SK-N-SH (cell line): Measurements from ENCODE around the gene CTPS1. TPM values are rescaled to one million over a fixed set of nuclear protein-coding genes. Genes with fewer than 3 reads are reported as not detected.

Experiments
- CTCF ChIA-PET: fragments of 300-600, 350-600 bp; formaldehyde crosslinking; extraction: SDS; loops from one replicate; lab custom pipeline; 2021; lab: Yijun Ruan, JAX
- POLR2A ChIA-PET: fragments of 350-600 bp; sonication (Branson Sonifier 250); formaldehyde crosslinking; extraction: SDS; loops from one replicate; lab custom pipeline; 2020; ENCODE audit warnings: antibody characterized with exemption, inconsistent platforms; lab: Yijun Ruan, JAX
- DNase-seq: peaks from one replicate; pipeline ENCODE4 v3.0.0; 2012
- H2AFZ ChIP-seq: fragments of 200-600 bp; sonication (generic); 2 replicates; pipeline ENCODE4 v1.8.1; 2016; ENCODE audit warnings: antibody characterized with exemption, mild to moderate bottlenecking, low read depth
- H3F3A ChIP-seq: fragments of 200-600 bp; sonication (generic); replicated peaks from 2 replicates; pipeline ENCODE3; 2016; ENCODE audit warnings: antibody characterized with exemption, mild to moderate bottlenecking; ENCODE audit not compliant: insufficient read depth
- H3K27ac ChIP-seq, 2 experiments: fragments of 200-500 bp in 1 of 2; fragments of 200-600 bp in 1 of 2; sonication (Bioruptor generic) in 1 of 2; sonication (generic), shearing (Covaris generic) in 1 of 2; 2 replicates each; pipeline versions ENCODE4 v1.5.1 to v1.6.1; 2014 to 2016; ENCODE audit warnings: low read depth in 2 of 2, inconsistent platforms in 1 of 2, low read length in 1 of 2, mild to moderate bottlenecking in 1 of 2, mixed read lengths in 1 of 2
- H3K27me3 ChIP-seq: fragments of 200-600 bp; sonication (generic), shearing (Covaris generic); 2 replicates; pipeline ENCODE4 v1.6.1; 2016; ENCODE audit warnings: mixed run types; ENCODE audit not compliant: insufficient read depth
- H3K36me3 ChIP-seq, 2 experiments: fragments of 200-500 bp in 1 of 2; fragments of 200-600 bp in 1 of 2; sonication (Bioruptor generic) in 1 of 2; sonication (generic) in 1 of 2; replicated peaks in 1 of 2; 2 replicates each; pipeline versions ENCODE3 to v1.5.1; 2014 to 2016; ENCODE audit warnings: low read length in 1 of 2, mild to moderate bottlenecking in 1 of 2; ENCODE audit not compliant: insufficient read depth in 2 of 2, control insufficient read depth in 1 of 2
- H3K4me1 ChIP-seq, 2 experiments: fragments of 200-500 bp in 1 of 2; fragments of 200-600 bp in 1 of 2; sonication (Bioruptor generic) in 1 of 2; sonication (generic), shearing (Covaris generic) in 1 of 2; 2 replicates each; pipeline versions ENCODE4 v1.5.1 to v1.6.1; 2014 to 2016; ENCODE audit warnings: low read depth in 1 of 2, low read length in 1 of 2, mixed run types in 1 of 2; ENCODE audit not compliant: insufficient read depth in 2 of 2, control insufficient read depth in 1 of 2
- H3K4me2 ChIP-seq: fragments of 200-600 bp; sonication (generic), shearing (Covaris generic); 2 replicates; pipeline ENCODE4 v1.6.1; 2017; ENCODE audit warnings: mixed run types
- H3K4me3 ChIP-seq, 2 experiments: fragments of 200-500 bp in 1 of 2; fragments of 200-600 bp in 1 of 2; sonication (Bioruptor generic) in 1 of 2; sonication (generic), shearing (Covaris generic) in 1 of 2; 2 replicates each; pipeline versions ENCODE4 v1.5.1 to v1.8.1; 2014 to 2016; ENCODE audit warnings: low read depth in 2 of 2, inconsistent platforms in 1 of 2, low read length in 1 of 2, mild to moderate bottlenecking in 1 of 2, mixed read lengths in 1 of 2, moderate library complexity in 1 of 2
- H3K79me2 ChIP-seq: fragments of 200-600 bp; sonication (generic); 2 replicates; pipeline ENCODE4 v1.8.1; 2017; ENCODE audit warnings: mild to moderate bottlenecking; ENCODE audit not compliant: insufficient read depth
- H3K9ac ChIP-seq: fragments of 200-600 bp; sonication (generic); 2 replicates; pipeline ENCODE4 v1.6.1; 2017; ENCODE audit warnings: mixed run types
- H3K9me2 ChIP-seq: fragments of 200-600 bp; sonication (generic); 2 replicates; pipeline ENCODE4 v1.6.1; 2017; ENCODE audit warnings: mixed run types
- H3K9me3 ChIP-seq: fragments of 200-600 bp; sonication (generic); 2 replicates; pipeline ENCODE4 v1.6.1; 2017; ENCODE audit warnings: mixed run types, mild to moderate bottlenecking, moderate library complexity
- H4K20me1 ChIP-seq: fragments of 200-600 bp; sonication (generic); 2 replicates; pipeline ENCODE4 v1.6.1; 2017; ENCODE audit warnings: mild to moderate bottlenecking, mixed run types; ENCODE audit not compliant: insufficient read depth
- ELF1 ChIP-seq: IDR thresholded peaks from 2 replicates; pipeline ENCODE4 v1.4.0; 2012
- EP300 ChIP-seq, 2 experiments: IDR thresholded peaks; 2 replicates each; pipeline versions ENCODE4 v1.4.0 to v1.6.1; 2012; ENCODE audit warnings: borderline replicate concordance in 1 of 2, low read depth in 1 of 2, low read length in 1 of 2
- FOSL2 ChIP-seq: IDR thresholded peaks from 2 replicates; pipeline ENCODE4 v1.4.0; 2012; ENCODE audit warnings: low read depth, mild to moderate bottlenecking, moderate library complexity, borderline replicate concordance
- FOXM1 ChIP-seq: IDR thresholded peaks from 2 replicates; pipeline ENCODE4 v1.4.0; 2012; ENCODE audit warnings: low read depth, mild to moderate bottlenecking
- MEF2A ChIP-seq: IDR thresholded peaks from 2 replicates; pipeline ENCODE4 v1.4.0; 2012; ENCODE audit warnings: low read depth, borderline replicate concordance
- MXI1 ChIP-seq: IDR thresholded peaks from 2 replicates; pipeline ENCODE4 v1.6.1; 2012; ENCODE audit warnings: mild to moderate bottlenecking, low read depth, low read length, improper control_type of control experiment
- NFIC ChIP-seq: IDR thresholded peaks from 2 replicates; pipeline ENCODE4 v1.4.0; 2012; ENCODE audit warnings: borderline replicate concordance
- PBX3 ChIP-seq: IDR thresholded peaks from 2 replicates; pipeline ENCODE4; 2012
- POLR2AphosphoS5 ChIP-seq: IDR thresholded peaks from 2 replicates; pipeline ENCODE4 v1.6.1; 2012; ENCODE audit warnings: low read depth, low read length
- REST ChIP-seq: IDR thresholded peaks from 2 replicates; pipeline ENCODE4 v1.6.1; 2012; ENCODE audit warnings: mild to moderate bottlenecking, low read depth, low read length, moderate library complexity
- RFX5 ChIP-seq: IDR thresholded peaks from 2 replicates; pipeline ENCODE4 v1.6.1; 2012; ENCODE audit warnings: mild to moderate bottlenecking, improper control_type of control experiment, low read length
- RXRA ChIP-seq: IDR thresholded peaks from 2 replicates; pipeline ENCODE4 v1.4.0; 2012; ENCODE audit warnings: low read depth, mild to moderate bottlenecking, borderline replicate concordance
- TAF1 ChIP-seq: IDR thresholded peaks from 2 replicates; pipeline ENCODE4 v1.6.1; 2012; ENCODE audit warnings: low read depth, mild to moderate bottlenecking, low read length, moderate library complexity, borderline replicate concordance
- TCF12 ChIP-seq: IDR thresholded peaks from 2 replicates; pipeline ENCODE4 v1.4.0; 2012
- USF1 ChIP-seq: IDR thresholded peaks from 2 replicates; pipeline ENCODE4 v1.4.0; 2012; ENCODE audit warnings: low read depth, borderline replicate concordance
- USF2 ChIP-seq: fragments of 150-350 bp; IDR thresholded peaks from 2 replicates; pipeline ENCODE4 v1.6.1; 2017; ENCODE audit warnings: antibody characterized with exemption, low read length, low read depth, borderline replicate concordance
- WGBS: methylation state at CpG from one replicate; pipeline ENCODE4 v1.1.6; 2017; ENCODE audit warnings: low lambda C conversion rate; 5-methylcytosine and 5-hydroxymethylcytosine counted together
- polyA plus RNA-seq, 3 experiments: library from polyadenylated mRNA; depleted of rRNA; stranded (reverse); fragments of >200 nt; gene quantifications; 2 replicates each; pipeline ENCODE4 v1.2.3, GENCODE V29; 2012
- TF ChIP-seq, protein P1 (sequence below): IDR thresholded peaks from 2 replicates; pipeline ENCODE4 v1.4.0; 2012; ENCODE audit warnings: low read depth, borderline replicate concordance
- TF ChIP-seq, protein P2 (sequence below): fragments of 200-600 bp; sonication (generic); IDR thresholded peaks from 2 replicates; pipeline ENCODE4 v1.6.1; 2017; ENCODE audit warnings: antibody characterized with exemption, mild to moderate bottlenecking, moderate library complexity

CTPS1 gene
- polyA plus RNA-seq, 1 of the 3 experiments (the other 2 are of a cell fraction): 34.5 TPM

DNA sequence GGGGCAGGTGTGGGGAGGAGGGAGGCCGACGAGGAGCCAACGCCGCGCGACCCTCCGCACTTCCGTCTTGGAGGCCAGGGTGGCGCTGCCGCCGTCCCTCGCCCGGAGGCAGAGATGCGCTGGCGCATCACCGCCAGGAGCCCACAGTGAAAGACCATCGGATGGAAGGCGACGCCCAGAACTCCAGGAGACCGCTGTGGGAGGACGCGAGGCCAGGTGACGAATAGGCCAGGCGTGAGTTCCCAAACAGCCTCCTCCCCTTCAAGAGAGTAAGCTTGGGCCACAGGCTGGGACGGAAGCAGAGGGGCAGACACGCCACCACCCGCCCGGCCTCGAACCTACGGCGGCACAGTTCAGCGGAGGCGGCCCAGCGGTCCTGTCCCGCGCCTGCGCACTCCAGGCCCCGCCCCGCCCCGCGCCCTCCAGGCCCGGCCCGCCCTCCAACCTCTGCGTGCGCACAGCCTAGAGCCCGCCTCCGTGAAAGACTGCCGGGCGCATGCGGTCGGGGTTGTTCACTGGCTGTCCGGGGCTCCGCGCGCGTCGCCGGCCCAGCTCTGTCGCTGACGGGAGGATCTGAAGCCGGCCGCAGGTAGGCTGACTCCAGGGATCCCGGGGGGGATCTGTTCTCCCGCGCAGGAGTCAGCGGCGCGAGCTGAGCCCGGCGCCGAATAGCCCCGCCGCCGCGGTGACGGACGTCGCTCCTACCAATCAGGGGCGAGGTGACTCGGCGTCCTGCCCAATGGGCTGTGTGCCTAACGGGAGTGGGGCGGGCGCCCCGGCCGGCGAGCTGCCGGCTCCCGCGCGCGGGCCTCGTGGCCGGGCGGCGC, at the start of gene CTPS1 (continued):
- TF ChIP-seq USF1 (no peak), FOSL2 (no peak), RFX5 (no peak), USF2 (no peak), ELF1 (no peak), POLR2AphosphoS5 (peak; percentile 91), NFIC (no peak), EP300 (IDR thresholded peaks at IDR 0.05; ENCODE audit: borderline replicate concordance in 1 of 2, low read depth in 1 of 2, low read length in 1 of 2) (no peak), TCF12 (no peak), MEF2A (no peak)
- TF ChIP-seq, protein P1, sequence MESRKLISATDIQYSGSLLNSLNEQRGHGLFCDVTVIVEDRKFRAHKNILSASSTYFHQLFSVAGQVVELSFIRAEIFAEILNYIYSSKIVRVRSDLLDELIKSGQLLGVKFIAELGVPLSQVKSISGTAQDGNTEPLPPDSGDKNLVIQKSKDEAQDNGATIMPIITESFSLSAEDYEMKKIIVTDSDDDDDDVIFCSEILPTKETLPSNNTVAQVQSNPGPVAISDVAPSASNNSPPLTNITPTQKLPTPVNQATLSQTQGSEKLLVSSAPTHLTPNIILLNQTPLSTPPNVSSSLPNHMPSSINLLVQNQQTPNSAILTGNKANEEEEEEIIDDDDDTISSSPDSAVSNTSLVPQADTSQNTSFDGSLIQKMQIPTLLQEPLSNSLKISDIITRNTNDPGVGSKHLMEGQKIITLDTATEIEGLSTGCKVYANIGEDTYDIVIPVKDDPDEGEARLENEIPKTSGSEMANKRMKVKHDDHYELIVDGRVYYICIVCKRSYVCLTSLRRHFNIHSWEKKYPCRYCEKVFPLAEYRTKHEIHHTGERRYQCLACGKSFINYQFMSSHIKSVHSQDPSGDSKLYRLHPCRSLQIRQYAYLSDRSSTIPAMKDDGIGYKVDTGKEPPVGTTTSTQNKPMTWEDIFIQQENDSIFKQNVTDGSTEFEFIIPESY: no peak

GRCh38 chr1:40930174-40930964, 49.1 kb upstream of the CTPS1 start:
- Histone ChIP-seq H3K79me2 (no peaks in the 10 kb centered on the region), H3K4me2 (no peak overlapping the region), H3F3A (peaks cover 2% of the 10 kb centered on the region), H3K9me3 (no peaks in the 10 kb centered on the region), H3K36me3 (no peaks in the 10 kb centered on the region), H3K4me1 (no peaks in the 10 kb centered on the region), H2AFZ (no peak overlapping the region), H3K27ac (no peak overlapping the region), H3K9me2 (no peaks in the 10 kb centered on the region), H3K4me3 (no peak overlapping the region), H4K20me1 (no peaks in the 10 kb centered on the region), H3K9ac (no peak overlapping the region), H3K27me3 (no peaks in the 10 kb centered on the region)
- no peak for DNase-seq
- WGBS: 81% methylated on average over 7 of the region's 8 CpGs
- CTCF ChIA-PET: interaction anchor here (0.9 to 1.8 kb wide), 2 partner anchors 18 to 22 kb away, joined by 4 to 11 read pairs; no protein-coding TSS in a partner anchor
- POLR2A ChIA-PET: no interaction called here
- TF ChIP-seq RXRA (no peak), PBX3 (no peak), TAF1 (no peak), USF2 (no peak), REST (no peak), MXI1 (no peak), ELF1 (no peak), FOXM1 (no peak)
- TF ChIP-seq, protein P2, sequence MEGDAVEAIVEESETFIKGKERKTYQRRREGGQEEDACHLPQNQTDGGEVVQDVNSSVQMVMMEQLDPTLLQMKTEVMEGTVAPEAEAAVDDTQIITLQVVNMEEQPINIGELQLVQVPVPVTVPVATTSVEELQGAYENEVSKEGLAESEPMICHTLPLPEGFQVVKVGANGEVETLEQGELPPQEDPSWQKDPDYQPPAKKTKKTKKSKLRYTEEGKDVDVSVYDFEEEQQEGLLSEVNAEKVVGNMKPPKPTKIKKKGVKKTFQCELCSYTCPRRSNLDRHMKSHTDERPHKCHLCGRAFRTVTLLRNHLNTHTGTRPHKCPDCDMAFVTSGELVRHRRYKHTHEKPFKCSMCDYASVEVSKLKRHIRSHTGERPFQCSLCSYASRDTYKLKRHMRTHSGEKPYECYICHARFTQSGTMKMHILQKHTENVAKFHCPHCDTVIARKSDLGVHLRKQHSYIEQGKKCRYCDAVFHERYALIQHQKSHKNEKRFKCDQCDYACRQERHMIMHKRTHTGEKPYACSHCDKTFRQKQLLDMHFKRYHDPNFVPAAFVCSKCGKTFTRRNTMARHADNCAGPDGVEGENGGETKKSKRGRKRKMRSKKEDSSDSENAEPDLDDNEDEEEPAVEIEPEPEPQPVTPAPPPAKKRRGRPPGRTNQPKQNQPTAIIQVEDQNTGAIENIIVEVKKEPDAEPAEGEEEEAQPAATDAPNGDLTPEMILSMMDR: no peak
